Measurements from ENCODE around the gene IP6K1.

DNA sequence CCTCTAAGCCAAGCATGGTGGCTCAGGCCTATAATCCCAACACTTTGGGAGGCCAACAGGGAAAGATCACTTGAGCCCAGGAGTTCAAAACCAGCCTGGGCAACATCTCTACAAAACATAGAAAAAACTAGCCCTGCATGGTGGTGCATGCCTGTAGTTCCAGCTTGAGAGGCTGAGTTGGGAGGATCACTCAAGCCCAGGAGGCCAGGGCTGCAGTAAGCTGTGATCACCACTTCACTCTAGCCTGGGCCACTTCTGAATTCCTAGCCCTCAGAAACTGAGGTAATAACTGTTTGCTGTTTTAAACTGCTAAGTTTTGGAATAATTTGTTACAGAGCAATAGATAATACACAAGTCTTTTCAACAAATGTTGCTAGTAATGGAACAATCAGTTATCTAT lies 16.4 kb downstream of the IP6K1 start:
- no peak for TF ChIP-seq GATA2 (IDR thresholded peaks at IDR 0.05; ENCODE audit: low read depth, low read length)
- TF ChIP-seq GATA3 (IDR thresholded peaks at IDR 0.05; ENCODE audit: low read depth, low read length): no peak
